ENCODE data around the gene MEIS1.
"Not testable (repeated sequence)": the region's sequence is repeated elsewhere in the genome, so short reads cannot be mapped to it uniquely, and the experiment has no call there.

MEIS1 gene

DNA sequence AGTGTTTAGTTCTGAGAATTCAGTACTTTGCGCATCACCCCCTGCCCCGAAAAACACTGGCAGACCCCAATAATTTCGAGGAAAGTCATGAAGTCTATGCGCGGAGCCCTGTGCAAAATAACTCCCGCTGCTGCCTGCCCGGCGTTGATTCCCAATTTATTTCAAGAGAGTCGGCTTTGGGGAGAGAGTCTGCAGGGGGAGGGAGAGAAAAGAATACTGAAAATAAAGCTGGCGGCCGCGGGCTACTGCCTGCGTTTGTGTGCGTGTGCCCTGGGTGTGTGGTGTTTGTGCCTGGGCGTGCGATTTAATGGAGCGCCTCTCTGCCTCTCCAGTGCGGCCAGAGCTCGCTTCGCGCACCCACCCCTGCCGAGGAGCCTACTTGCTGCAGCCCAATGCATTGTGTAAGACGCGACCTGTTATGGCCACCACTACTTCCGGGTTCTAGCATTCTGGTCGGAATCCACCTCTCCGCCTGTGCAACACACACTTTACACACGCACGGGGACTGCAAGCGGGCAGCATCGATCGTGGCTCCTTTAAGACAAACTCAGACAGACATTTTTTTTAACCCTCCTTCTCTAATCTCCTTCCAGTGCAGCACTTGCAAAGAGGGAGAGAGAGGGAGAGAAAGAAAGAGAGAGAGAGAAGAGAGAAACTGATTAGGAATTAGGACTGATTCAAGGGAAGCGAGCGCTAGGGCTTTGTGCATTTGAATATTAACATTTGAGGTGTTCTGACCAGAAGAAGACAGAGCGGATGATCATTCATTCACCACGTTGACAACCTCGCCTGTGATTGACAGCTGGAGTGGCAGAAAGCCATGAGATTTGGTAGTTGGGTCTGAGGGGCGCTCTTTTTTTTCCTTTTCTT is at the start of gene MEIS1:
Gene MEIS1 (plus strand): TSS at position 447 of the 870 bp plus-strand sequence. CDS start 732 bp downstream, outside the sequence.
- peak in 49 of 51 donors; percentile 30 to 94 (median 78) for DNase-seq

DNA sequence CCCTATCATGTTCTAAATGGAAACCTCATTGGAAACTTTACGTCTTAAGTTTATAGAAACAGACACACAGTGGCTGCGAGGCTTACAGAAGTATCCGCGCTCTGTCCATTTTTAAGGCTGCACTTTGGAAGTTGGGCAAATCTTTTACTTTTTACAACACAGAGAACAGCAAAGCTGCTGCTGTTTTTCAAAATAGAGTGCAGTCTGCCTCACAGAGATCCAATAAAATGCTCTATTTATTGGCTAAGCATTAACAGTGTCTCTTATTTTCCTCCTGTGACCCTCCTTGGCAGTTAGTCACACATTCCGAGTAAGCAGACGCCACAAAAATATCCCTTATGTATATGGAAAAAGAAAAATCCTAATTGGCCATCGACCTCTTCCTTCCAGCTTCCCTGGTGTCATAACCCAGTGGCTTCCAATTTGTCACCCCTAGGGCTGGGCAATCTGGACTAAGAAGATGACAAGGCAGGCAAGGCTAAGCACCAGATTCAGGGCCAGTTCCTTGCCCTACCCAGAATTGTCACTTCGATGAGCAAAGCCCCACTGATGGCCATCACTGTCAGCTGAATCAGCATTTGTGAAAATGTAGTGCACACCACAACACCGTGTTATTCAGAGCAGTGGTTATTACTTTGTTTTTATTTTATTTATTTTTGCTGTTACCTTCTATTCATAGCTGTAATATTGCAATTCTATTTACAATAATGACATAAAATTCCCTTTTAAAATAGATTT is 47.7 kb upstream of the MEIS1 start:
- DNase-seq = no peak

DNA sequence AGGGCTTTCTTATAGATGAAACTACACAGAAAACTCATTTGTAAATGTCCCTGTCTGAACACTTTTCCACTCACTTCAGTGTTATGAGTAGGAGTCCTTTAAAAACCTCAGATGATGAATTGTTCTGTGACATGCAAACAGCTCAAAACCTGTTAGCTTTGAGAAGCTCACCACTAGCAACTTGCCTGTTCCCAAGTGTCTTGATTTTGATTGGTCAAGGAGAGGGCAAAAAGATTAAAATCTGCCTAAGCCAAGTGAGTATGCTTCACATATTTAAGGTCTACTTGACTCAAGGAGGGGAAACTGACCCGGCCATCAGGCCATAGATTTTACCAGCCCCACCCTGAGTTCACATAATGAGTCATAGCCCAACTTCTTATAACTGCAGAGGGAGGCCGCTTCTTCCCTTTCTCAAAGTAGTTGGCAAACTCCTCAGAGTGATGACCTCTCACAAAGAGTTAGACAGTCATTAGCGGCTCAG is 45.2 kb upstream of the MEIS1 start:
- DNase-seq = no peak

DNA sequence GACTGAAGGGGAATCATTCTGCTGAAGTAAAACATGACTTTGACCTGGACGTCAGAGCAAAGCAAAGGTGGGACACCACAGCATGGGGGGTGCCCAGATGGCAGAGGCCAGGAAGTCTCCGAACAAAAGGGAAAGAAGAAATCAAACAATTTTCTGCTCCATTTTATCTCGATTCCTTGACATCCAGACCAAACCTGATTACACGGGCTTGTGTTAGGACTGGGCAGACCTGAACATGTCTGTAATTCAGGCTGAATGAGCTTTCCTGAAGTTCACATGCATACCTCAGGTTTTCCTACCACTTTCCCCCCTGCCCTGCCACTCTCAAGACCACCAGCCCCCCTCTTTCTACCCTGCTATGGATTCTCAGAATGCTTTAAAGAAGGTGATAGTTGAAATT is 44.8 kb upstream of the MEIS1 start:
- DNase-seq = no peak

DNA sequence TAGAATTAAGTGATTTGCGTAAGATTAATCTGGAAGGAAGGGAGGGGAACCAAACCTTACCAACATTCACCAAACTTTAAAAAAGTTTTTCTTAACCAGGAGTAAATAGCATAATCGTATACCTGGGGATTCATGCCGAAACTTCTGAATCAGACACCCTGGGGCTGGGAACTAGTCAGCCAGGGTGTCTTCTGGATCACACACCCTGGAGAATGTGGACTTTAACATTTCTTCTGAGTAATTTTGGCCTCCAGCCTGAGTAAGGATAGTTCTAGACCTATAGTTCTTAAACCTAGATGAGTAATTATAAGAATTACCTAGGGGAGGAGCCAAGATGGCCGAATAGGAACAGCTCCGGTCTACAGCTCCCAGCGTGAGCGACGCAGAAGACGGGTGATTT is 44.1 kb upstream of the MEIS1 start:
- no peak for DNase-seq

DNA sequence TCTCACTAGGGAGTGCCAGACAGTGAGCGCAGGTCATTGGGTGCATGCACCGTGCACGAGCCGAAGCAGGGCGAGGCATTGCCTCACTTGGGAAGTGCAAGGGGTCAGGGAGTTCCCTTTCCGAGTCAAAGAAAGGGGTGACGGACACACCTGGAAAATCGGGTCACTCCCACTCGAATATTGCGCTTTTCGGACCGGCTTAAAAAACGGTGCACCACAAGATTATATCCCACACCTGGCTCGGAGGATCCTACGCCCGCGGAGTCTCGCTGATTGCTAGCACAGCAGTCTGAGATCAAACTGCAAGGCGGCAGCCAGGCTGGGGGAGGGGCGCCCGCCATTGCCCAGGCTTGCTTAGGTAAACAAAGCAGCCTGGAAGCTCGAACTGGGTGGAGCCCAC is 43.7 kb upstream of the MEIS1 start:
- not testable (repeated sequence) for DNase-seq

DNA sequence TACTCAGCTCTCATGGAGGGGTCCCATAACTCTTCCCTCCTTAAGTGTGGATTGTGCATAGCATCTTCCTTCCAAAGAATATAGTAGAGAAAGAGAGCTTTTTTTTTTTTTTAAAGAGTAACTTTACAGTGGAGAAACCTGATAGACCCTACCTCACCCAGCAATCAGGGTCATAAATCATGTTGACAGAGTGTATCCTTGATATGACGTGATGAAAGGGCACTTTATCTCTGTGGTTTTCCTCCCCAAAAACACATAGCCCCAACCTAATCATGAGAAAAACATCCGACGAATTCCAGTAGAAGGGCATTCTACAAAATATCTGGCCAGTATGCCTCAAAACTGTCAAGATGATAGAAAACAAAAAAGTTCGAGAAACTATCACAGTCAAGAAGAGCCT is 29.5 kb upstream of the MEIS1 start:
- DNase-seq = no peak

DNA sequence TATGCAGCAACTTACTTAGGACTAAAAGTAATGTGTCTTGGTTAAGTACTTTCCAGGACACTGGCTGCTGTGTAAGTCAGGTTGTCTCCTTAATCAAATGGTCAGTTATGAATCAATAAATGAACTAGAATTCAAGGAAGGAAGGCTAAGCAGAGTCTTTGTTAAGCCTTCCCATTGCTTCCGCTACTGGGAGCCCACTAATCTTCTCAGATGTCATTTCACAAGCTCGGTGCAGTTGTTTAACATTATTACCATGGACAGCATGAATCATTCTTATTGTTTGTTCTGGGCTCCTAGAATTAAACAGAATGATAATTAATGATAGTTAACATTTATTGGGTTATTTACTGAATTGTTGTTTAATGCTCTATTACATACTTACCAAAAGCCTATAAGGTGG is 26.0 kb upstream of the MEIS1 start:
- DNase-seq = no peak

DNA sequence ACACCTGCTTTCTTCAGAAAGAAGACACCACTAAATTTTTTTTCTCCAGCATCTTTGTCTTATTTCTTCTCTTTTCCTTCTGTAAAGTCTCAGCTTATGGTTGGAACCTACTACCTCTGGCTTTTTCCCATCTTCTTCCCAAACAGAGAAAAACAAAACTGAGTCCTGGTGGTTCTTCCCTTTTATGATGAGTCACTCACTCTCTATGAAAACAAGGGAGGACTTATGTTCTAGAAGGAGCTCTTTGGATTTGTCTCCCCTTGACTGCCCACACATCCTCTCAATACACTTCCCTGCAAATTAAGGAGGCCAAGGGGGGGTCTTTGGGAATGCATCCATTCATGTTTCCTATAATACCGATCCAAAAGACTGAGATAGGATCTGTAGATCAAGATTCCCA is 22.1 kb upstream of the MEIS1 start:
- DNase-seq = no peak

DNA sequence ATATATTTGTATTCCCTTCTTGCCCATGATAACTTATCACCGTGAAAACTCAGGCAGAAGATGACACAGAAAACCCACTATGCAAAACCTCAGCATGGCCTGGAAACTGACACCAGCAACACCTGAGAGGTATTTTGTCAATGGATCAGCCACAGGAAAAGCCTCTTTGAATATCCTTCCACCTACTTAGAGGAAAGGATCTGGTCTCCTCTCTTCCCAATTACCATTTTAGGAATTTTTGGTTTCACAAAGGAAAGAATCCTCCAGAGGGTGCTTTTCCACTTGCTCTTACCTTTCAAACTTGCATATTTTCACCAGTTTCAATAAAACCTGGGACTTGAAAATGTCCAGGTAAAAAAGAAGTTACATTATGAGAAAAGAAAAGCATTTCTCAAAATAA is 20.0 kb upstream of the MEIS1 start:
- DNase-seq = no peak

DNA sequence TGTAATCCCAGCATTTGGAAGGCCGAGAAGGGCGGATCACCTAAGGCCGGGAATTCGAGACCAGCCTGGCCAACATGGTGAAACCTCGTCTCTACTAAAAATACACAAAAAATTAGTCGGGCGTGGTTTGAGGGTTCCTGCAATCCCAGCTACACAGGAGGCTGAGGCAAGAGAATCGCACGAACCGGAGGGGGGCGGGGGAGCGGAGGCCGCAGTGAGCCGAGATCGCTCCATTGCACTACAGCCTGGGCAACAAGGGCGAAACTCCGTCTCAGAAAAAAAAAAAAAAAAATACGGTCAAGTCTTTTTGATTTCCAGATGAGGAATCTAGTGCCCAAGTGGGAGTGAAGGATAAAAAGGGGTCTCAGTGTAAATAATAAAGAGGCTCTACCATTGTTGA is 16.5 kb upstream of the MEIS1 start:
- no peak for DNase-seq

DNA sequence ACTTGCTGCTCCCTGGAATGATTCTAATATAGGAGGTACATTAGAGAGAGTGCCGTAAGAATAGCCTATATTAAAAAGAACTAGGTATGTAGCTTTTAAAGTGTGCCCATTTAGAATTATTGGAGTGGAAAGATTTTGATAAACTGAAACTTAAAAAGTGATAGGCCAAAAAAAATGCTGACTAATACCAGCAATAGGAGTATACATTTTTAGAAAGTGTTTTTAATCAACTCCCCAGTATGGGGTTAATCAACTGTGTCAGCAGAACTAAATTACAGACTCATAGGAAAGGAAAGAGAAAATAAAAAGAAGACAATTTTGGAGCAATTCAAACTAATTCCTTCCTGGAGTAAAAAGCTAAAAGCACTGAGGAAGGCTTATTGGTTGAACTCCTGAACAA is 13.3 kb upstream of the MEIS1 start:
- DNase-seq = no peak

DNA sequence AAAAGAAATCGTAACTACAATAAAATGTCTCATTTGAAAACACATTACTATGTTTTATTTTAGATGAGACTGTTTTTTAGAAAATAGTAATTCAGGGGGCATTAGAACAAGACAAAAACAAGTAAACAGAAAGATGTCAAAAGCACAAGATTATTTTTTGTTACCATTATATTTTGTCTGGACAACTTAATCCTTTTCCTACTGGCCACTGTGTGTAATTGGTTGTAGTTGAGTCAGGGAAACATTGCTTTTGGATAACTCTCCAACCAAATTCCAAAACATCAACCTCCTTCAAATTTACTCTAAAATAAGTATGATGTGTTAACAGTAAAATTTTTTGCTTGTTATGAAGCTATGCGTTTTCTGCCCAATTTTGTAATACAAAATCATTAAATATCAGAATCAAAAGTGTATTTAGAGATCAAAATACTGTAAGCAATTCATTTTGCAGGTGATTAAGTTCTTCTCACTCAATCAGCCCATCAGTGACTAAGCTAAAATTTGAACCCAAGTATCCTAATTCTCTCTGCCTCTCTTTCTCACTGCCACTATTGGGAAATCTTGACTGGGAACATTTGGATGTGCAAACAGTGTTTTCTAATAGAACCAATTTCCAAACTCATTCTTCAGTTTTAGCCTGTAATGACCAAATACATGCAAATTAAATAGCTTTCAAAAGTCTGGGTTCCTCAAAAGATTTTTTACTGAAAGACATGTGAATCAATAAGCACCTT is 11.4 kb upstream of the MEIS1 start:
- DNase-seq = no peak

DNA sequence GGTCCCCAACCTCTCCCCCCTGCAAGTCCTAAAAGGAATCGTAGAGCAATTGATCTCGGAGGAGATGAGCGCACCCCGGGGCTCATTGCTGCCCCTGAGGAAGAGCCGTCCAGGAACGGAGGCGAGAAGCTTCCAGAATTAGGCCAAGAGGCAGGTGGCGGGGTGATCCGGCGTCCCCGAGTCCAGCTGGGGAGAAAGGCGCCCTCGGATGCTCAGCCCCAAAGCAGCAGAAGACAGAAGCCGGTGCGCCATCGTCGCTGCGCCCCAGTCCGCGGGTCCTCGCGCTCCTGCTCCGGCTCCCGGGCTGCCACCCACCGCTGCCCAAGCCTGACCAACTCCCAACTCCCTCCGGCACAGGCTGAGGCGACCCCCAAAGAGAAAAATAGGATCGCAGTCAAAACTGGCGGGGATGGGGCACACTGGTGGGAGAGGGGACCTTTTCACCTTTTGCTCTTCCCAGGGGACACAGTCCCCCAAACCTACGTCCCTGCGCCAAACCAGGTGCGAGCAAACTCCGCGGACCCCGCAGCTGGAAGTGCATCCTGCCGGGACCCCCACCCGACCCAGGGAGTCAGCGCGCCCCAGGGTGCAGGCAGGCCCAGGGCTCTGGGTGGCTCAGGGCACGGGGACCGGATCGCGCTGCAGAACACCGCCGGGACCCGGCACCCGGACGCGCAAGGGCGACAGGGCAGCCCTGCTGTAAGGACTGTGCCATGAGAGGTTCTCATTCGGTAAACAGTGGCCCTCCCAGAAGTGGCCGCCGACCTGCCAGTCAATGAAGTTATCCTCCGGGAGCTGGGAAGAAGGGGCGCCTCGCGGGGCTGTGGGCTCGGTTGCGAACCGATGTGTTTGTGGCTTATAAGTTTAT is 8.4 kb upstream of the MEIS1 start:
- DNase-seq = no peak

DNA sequence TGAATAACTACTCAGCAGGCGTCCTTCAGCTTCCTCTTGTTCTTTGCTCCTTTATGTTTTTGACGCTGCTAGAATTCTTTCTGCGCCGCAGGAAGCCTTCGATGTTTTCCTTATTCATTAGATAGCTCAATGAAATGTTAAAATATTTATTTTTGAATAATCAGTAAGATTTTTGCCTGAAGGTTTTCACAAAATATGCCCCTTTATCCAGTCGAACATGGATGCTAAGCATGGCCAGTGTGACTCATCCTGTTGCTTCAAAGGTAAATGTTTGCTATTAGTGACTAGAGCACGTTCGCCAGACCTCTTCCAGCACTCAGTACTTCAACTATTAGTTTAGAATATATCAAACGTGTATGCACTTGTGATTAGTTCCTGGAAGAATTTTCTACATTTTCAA is 7.6 kb upstream of the MEIS1 start:
- DNase-seq = no peak

DNA sequence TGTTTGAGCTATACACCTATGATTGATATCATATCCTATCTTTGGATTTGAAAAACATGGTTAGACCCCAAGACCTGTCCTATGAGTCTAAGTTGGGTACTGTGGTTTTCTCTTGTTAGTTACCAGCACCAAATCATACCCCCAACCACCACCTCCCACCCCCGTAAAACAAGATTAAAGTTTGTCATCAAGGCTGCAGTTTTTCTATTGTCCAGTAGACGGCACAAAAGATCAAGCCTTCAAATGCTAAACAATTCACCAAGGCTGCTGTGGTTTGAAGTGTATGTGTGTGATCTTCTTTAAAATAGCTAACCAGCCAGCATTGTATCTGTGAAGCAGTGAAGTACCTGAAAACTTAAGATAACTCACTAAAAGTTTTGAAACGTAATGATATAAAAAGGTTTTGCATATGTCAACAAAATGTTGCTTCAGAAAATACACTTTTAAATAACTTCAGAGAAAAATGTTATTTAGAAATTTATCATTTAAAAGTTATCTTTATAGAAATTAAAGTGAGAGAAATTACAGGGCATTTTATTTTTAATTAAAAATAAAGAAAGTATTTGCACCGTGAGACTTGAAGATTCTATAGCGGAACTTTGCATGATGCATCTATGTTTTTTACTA is 5.8 kb upstream of the MEIS1 start:
- DNase-seq = peak in 4 of 51 donors; percentile 19 to 64 (median 32)

DNA sequence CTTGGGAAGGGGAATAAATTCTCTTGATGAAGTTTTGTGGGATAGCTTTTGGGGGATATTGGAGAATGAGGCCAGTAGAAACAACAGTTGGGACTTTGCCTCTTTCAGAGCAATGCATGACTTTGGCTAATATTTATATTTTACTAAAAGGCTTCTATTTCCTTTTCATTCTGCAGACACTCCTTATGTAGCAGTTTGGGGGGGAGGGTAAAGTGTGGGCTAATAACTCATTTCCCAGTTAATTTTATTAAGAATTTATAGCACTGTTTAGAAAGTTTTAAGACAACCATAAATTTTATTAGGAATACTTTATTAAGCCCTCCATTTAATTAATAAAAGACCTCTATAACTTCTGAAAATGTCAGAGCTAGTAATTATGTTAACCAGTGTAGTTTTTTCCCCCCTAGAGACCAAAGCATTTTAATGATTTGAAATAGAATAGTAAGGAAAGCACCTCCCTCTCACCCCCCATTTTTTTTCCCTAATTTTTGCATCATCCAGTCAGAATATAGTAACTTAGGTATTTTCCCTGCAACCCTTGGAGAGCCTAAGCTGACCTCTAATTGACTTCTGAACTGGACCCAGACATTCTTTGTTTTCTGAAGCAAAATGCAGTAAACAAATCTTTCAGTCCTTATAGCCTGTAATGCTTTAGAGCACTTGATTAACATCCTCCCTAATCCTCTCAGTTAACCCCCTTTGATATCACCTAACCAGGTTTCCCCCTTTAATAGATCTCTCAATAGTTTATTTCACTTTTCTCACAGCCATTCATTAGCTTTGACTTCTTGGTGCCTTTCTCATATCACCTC is 5.0 kb upstream of the MEIS1 start:
- DNase-seq = no peak

DNA sequence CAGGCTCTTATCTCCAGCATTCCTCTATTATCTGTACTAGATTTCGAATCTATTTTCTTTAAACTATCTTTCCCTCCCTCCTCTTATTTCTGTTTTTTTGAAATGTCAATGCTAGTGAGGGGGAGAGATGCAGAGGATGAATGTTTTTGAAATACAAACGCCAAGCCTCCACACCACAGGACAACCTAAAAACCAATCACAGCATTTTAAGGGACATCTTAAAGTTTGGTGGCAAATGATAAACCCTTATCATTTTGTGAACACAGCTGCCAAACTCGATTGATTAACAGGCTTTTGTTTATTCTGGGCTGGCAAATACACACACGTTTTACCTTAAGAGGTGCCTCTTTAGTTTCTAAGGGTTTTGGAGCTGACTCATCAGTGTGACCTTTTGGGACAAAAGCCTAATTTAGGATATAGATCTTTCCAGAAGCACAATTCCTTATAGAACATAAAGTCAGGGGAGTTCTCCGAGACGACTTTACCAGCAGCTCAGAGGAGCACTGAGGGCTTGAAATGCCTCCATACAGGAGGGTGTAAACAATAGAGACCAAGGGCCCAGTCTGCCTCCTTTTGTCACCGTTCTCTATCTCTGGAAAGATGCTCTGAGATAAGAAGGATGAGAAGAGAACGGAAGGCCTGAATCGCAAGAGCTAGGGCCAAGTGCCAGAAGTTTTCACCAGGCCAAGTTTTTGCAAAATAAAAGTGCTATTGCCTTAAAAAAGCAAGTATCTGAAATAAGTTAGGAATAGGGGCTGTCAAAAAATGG is 4.2 kb upstream of the MEIS1 start:
- no peak for DNase-seq

DNA sequence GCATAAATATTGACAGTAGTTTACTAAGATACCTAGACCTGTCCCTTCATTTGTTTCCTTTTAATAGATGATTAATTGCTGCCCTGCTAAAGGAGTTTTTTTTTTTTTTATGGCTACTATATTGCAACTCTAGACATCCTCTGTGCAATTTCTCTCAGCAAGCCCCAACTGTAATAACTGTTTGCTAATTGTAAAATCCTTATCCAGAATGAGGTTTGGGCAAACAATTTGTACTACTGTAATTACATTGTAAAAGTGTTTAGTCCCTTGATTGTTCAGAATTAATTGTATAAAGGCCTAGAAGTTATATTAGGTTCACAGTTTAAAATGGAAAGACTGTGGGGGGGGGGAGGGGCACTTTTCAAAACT is 3.7 kb upstream of the MEIS1 start:
- no peak for DNase-seq

All from hypothalamus (tissue), 51 donors.